Esophagus squamous epithelium (tissue), 5 donors: Measurements from ENCODE around the gene FAM83E. TPM values are rescaled to one million over a fixed set of nuclear protein-coding genes. Genes with fewer than 3 reads are reported as not detected.

Source experiments
- DNase-seq: peaks from one replicate; lab custom pipeline; 2025; lab: John Stamatoyannopoulos, UW
- H3K27ac ChIP-seq, 4 donors: fragments of 200-600 bp; sonication (generic); one replicate each; pipeline ENCODE4 v1.5.1; 2016 to 2019; ENCODE audit warnings: mild to moderate bottlenecking in 1 of 4
- H3K27me3 ChIP-seq, 4 donors: fragments of 200-600 bp; sonication (generic); 1 replicate in 3 of 4; 2 replicates in 1 of 4; pipeline versions ENCODE4 v1.5.1 to v1.6.0; 2017 to 2021; ENCODE audit warnings: antibody characterized with exemption in 1 of 4
- H3K36me3 ChIP-seq, 3 donors: fragments of 200-600 bp; sonication (generic); one replicate each; pipeline ENCODE4 v1.5.1; 2016 to 2019
- H3K4me1 ChIP-seq, 3 donors: fragments of 200-600 bp; sonication (generic); one replicate each; pipeline ENCODE4 v1.5.1; 2017 to 2019
- H3K4me3 ChIP-seq, 4 donors: fragments of 200-600 bp; sonication (generic); 1 replicate in 3 of 4; 2 replicates in 1 of 4; pipeline ENCODE4 v1.5.1; 2016 to 2019; ENCODE audit warnings: mild to moderate bottlenecking in 2 of 4, moderate library complexity in 1 of 4
- H3K9me3 ChIP-seq, 3 donors: fragments of 200-600 bp; sonication (generic); one replicate each; pipeline ENCODE4 v1.5.1; 2016 to 2019
- CTCF ChIP-seq, 6 experiments: fragments of 450-650 bp in 4 of 6; fragments of 200-600 bp in 2 of 6; sonication (generic) in 2 of 6; IDR thresholded peaks; one replicate each; pipeline ENCODE4 v1.5.1; 2016 to 2019; ENCODE audit warnings: antibody characterized with exemption in 6 of 6, mild to moderate bottlenecking in 4 of 6, moderate library complexity in 4 of 6
- POLR2A ChIP-seq, 4 donors: fragments of 450-650 bp; IDR thresholded peaks; one replicate each; pipeline ENCODE4 v1.6.1; 2017; ENCODE audit warnings: antibody characterized with exemption in 4 of 4, mild to moderate bottlenecking in 4 of 4, moderate library complexity in 3 of 4
- WGBS, 2 donors: methylation state at CpG; one replicate each; pipeline ENCODE4 v1.1.5; 2018; 5-methylcytosine and 5-hydroxymethylcytosine counted together
- intact Hi-C: fragments of 100-400 bp; cut with DNase I; formaldehyde crosslinking; loops from one replicate; pipeline ENCODE4 v1.15.0; 2022
- total RNA-seq, 4 donors: library from RNA; depleted of rRNA; stranded (reverse); fragments of >200 nt; gene quantifications; one replicate each; pipeline ENCODE4 v1.1.0, GENCODE V29; 2016
- donor health status: DM: yes; HTN: yes; CAD: no.

The FAM83E gene
- total RNA-seq, 4 donors from 2014 or later, result 3.1 to 12.3 (median 8.6) TPM

GRCh38 chr19:48571378-48572162 is 43.3 kb downstream of the FAM83E start:
- no peak overlapping the region for H3K27ac ChIP-seq
- peaks cover 10 to 76% (median 20%) of the 10 kb centered on the region in 3 donors for H3K4me1 ChIP-seq
- DNase-seq, result no peak
- TF ChIP-seq CTCF (IDR thresholded peaks at IDR 0.05), result no peak
- TF ChIP-seq POLR2A (IDR thresholded peaks at IDR 0.05), result no peak
- H3K4me3 ChIP-seq, result no peak overlapping the region
- intact Hi-C loops, result no loop called here
- H3K9me3 ChIP-seq, result no peaks in the 10 kb centered on the region
- H3K27me3 ChIP-seq, result no peaks in the 10 kb centered on the region
- 46 to 47% methylated on average over 3 to 5 of the region's 5 CpGs for WGBS, 2 donors
- H3K36me3 ChIP-seq, result peaks cover 0 to 10% (median 0%) of the 10 kb centered on the region in 3 donors

GRCh38 chr19:48569814-48570213 is 45.1 kb downstream of the FAM83E start:
- H3K27me3 ChIP-seq, result no peaks in the 10 kb centered on the region
- H3K27ac ChIP-seq, result peak overlapping the region in 3 of 4 donors; percentile 37 to 55 (median 52)
- H3K4me1 ChIP-seq, result peaks cover 10 to 94% (median 23%) of the 10 kb centered on the region in 3 donors
- no peaks in the 10 kb centered on the region for H3K9me3 ChIP-seq
- H3K36me3 ChIP-seq, result no peaks in the 10 kb centered on the region
- intact Hi-C loops, result no loop called here
- no peak for DNase-seq
- TF ChIP-seq POLR2A (IDR thresholded peaks at IDR 0.05) (no peak), CTCF (IDR thresholded peaks at IDR 0.05) (no peak)
- 42 to 52% methylated on average over 10 to 11 of the region's 11 CpGs for WGBS, 2 donors
- no peak overlapping the region for H3K4me3 ChIP-seq

- TF ChIP-seq CTCF (IDR thresholded peaks at IDR 0.05) (peak in 1 of 6 experiments; percentile 13), POLR2A (IDR thresholded peaks at IDR 0.05) (no peak)
- Histone ChIP-seq H3K4me1 (peaks cover 10 to 91% (median 17%) of the 10 kb centered on the region in 3 donors), H3K36me3 (no peaks in the 10 kb centered on the region), H3K9me3 (no peaks in the 10 kb centered on the region), H3K27me3 (no peaks in the 10 kb centered on the region), H3K4me3 (peak overlapping the region in 1 of 4 donors; percentile 44), H3K27ac (peak overlapping the region; percentile 56 to 86 (median 82))
- WGBS, 2 donors, result 2% methylated on average over 4 to 13 of the region's 19 CpGs
- intact Hi-C loops, result no loop called here
- no peak for DNase-seq
These were observed 46.5 kb downstream of the FAM83E start for GRCh38 chr19:48568345-48568886.

- H3K27me3 ChIP-seq, result no peaks in the 10 kb centered on the region
- WGBS, 2 donors, result 30 to 46% methylated on average over 7 of the region's 7 CpGs
- intact Hi-C loops, result no loop called here
These were observed 49.8 kb downstream of the FAM83E start for GRCh38 chr19:48565090-48565489.

More at GRCh38 chr19:48565090-48565489, 49.8 kb downstream of the FAM83E start:
- Histone ChIP-seq H3K36me3 (peaks cover 0 to 7% (median 0%) of the 10 kb centered on the region in 3 donors), H3K4me1 (peaks cover 10 to 77% (median 17%) of the 10 kb centered on the region in 3 donors), H3K4me3 (no peak overlapping the region), H3K27ac (peak overlapping the region in 3 of 4 donors; percentile 43 to 53 (median 48)), H3K9me3 (no peaks in the 10 kb centered on the region)
- DNase-seq, result no peak
- TF ChIP-seq POLR2A (IDR thresholded peaks at IDR 0.05) (no peak), CTCF (IDR thresholded peaks at IDR 0.05) (no peak)

Other genes starting within 250 kb of the FAM83E start
- gene KDELR1, start 223.5 kb downstream of the FAM83E start, total RNA-seq, result 10 to 100 TPM; 63.5 to 87.4 (median 70.2) TPM
- under 1 TPM; 0.09 to 0.47 (median 0.15) TPM for gene GRIN2D, start 221.4 kb downstream of the FAM83E start, total RNA-seq
- gene GRWD1, start 169.1 kb downstream of the FAM83E start, total RNA-seq, result 10 to 100 TPM; 33.0 to 43.9 (median 34.6) TPM
- 1 to 10 TPM in 1 of 4 donors, under 1 TPM in 3; 0.57 to 1.3 (median 0.92) TPM for gene KCNJ14, start 159.5 kb downstream of the FAM83E start, total RNA-seq
- gene CYTH2, start 145.7 kb downstream of the FAM83E start, total RNA-seq, result 100 to 1,000 TPM in 1 of 4 donors, 10 to 100 TPM in 3; 40.8 to 101 (median 47.8) TPM
- 1 to 10 TPM; 2.1 to 7.8 (median 2.8) TPM for gene LMTK3, start 103.2 kb downstream of the FAM83E start, total RNA-seq
- gene SULT2B1, start 62.9 kb downstream of the FAM83E start, total RNA-seq, result 100 to 1,000 TPM in 2 of 4 donors, 10 to 100 TPM in 2; 84.8 to 253 (median 150) TPM
- gene SPACA4, start 8.3 kb downstream of the FAM83E start, total RNA-seq, result 1 to 10 TPM in 3 of 4 donors, not detected in 1; 1.3 to 1.7 (median 1.4) TPM
- gene RPL18, start 4.1 kb upstream of the FAM83E start, total RNA-seq, result 1,000 to 10,000 TPM; 1,870 to 2,808 (median 2,491) TPM
- 10 to 100 TPM in 2 of 4 donors, 1 to 10 TPM in 2; 7.0 to 10.9 (median 9.7) TPM for gene SPHK2, start 4.4 kb upstream of the FAM83E start, total RNA-seq
- gene DBP, start 22.3 kb upstream of the FAM83E start, total RNA-seq, result 10 to 100 TPM in 3 of 4 donors, 1 to 10 TPM in 1; 4.2 to 16.2 (median 11.7) TPM
- 1 to 10 TPM; 1.4 to 6.9 (median 5.2) TPM for gene CA11, start 31.1 kb upstream of the FAM83E start, total RNA-seq
- gene NTN5, start 57.9 kb upstream of the FAM83E start, total RNA-seq, result under 1 TPM in 1 of 4 donors, not detected in 3; 0.57 TPM
- gene FUT2, start 80.9 kb upstream of the FAM83E start, total RNA-seq, result 100 to 1,000 TPM in 1 of 4 donors, 10 to 100 TPM in 3; 12.2 to 125 (median 38.5) TPM
- gene MAMSTR, start 104.6 kb upstream of the FAM83E start, total RNA-seq, result 1 to 10 TPM in 1 of 4 donors, under 1 TPM in 1, not detected in 2; 0.57 to 2.0 TPM
- 1 to 10 TPM; 4.0 to 9.6 (median 6.5) TPM for gene RASIP1, start 125.5 kb upstream of the FAM83E start, total RNA-seq
- 10 to 100 TPM in 1 of 4 donors, 1 to 10 TPM in 2, not detected in 1; 2.3 to 56.0 (median 5.0) TPM for gene IZUMO1, start 131.8 kb upstream of the FAM83E start, total RNA-seq
- 1 to 10 TPM; 3.4 to 6.3 (median 4.8) TPM for gene FUT1, start 137.6 kb upstream of the FAM83E start, total RNA-seq
- gene FGF21, start 140.4 kb upstream of the FAM83E start, total RNA-seq, result not detected
- 10 to 100 TPM; 22.8 to 61.0 (median 42.2) TPM for gene BCAT2, start 196.0 kb upstream of the FAM83E start, total RNA-seq
- 1 to 10 TPM in 2 of 4 donors, under 1 TPM in 1, not detected in 1; 0.83 to 9.0 (median 4.8) TPM for gene HSD17B14, start 221.4 kb upstream of the FAM83E start, total RNA-seq